Stomach (tissue), 9 donors: ENCODE measurements around the gene PPHLN1. TPM values are rescaled to one million over a fixed set of nuclear protein-coding genes. Genes with fewer than 3 reads are reported as not detected.

Experiments used
- DNase-seq, 2 donors: peaks; one replicate each; pipeline versions ENCODE4 v3.0.0 to v3.0.0-alpha.2; 2013 to 2019
- H3K27ac ChIP-seq, 5 donors: fragments of 200-600 bp in 4 of 5; sonication (generic) in 4 of 5; one replicate each; pipeline ENCODE4 v1.5.1; 2013 to 2019; ENCODE audit warnings: mild to moderate bottlenecking in 1 of 5, moderate library complexity in 1 of 5
- H3K27me3 ChIP-seq, 3 donors: fragments of 200-600 bp; sonication (generic); one replicate each; pipeline ENCODE4 v1.5.1; 2017 to 2019; ENCODE audit warnings: mixed run types in 1 of 3
- H3K36me3 ChIP-seq, 4 donors: fragments of 200-600 bp; sonication (generic); 1 replicate in 3 of 4; 2 replicates in 1 of 4; pipeline ENCODE4 v1.5.1; 2016 to 2019
- H3K4me1 ChIP-seq, 4 donors: fragments of 200-600 bp; sonication (generic); one replicate each; pipeline ENCODE4 v1.5.1; 2016 to 2019
- H3K4me3 ChIP-seq, 4 donors: fragments of 200-600 bp; sonication (generic) in 3 of 4; one replicate each; pipeline ENCODE4 v1.5.1; 2016 to 2019; ENCODE audit warnings: mild to moderate bottlenecking in 1 of 4
- H3K9me3 ChIP-seq, 4 donors: fragments of 200-600 bp; sonication (generic); one replicate each; pipeline ENCODE4 v1.5.1; 2016 to 2019
- CTCF ChIP-seq, 7 experiments: fragments of 450-650 bp in 4 of 7; fragments of 200-600 bp in 3 of 7; sonication (generic) in 3 of 7; IDR thresholded peaks; one replicate each; pipeline ENCODE4 v1.5.1; 2016 to 2019; ENCODE audit warnings: antibody characterized with exemption in 7 of 7, control low read depth in 2 of 7, mild to moderate bottlenecking in 1 of 7
- EP300 ChIP-seq: sonication (generic); formaldehyde crosslinking; IDR thresholded peaks from one replicate; pipeline ENCODE4 v1.6.1; 2017; ENCODE audit warnings: antibody characterized with exemption
- POLR2A ChIP-seq, 4 donors: fragments of 450-650 bp; IDR thresholded peaks; one replicate each; pipeline ENCODE4 v1.6.1; 2016; ENCODE audit warnings: antibody characterized with exemption in 4 of 4, control low read depth in 2 of 4, mild to moderate bottlenecking in 1 of 4, moderate library complexity in 1 of 4
- POLR2AphosphoS5 ChIP-seq, 3 donors: sonication (generic); formaldehyde crosslinking; IDR thresholded peaks; one replicate each; pipeline ENCODE4 v1.6.1; 2016; ENCODE audit warnings: antibody characterized with exemption in 3 of 3
- WGBS, 5 donors: extraction: QIAGEN DNeasy Blood & Tissue Kit in 3 of 5; methylation state at CpG; one replicate each; pipeline versions ENCODE4 v1.1.5 to v1.1.7; 2013 to 2018; 5-methylcytosine and 5-hydroxymethylcytosine counted together
- intact Hi-C: fragments of 100-400 bp; cut with DNase I; formaldehyde crosslinking; loops from one replicate; pipeline ENCODE4 v1.15.1; 2023; ENCODE audit warnings: low total_unique reads
- polyA plus RNA-seq, 3 donors: library from polyadenylated mRNA; stranded (reverse); fragments of 200-250 nt; gene quantifications; one replicate each; pipeline ENCODE4 v1.2.3, GENCODE V29; 2013
- total RNA-seq, 5 donors: library from RNA; depleted of rRNA; stranded (reverse); fragments of >200 nt; gene quantifications; one replicate each; pipeline versions ENCODE4 v1.1.0 to v1.2.3, GENCODE V29; 2014 to 2016
- donor health status: healthy with polysubstance abuse.
- donor health status: Bipolar disorder and iron deficiency.
- donor health status: healthy.

PPHLN1 gene
- total and polyA plus RNA-seq, 8 donors = 23.5 to 213 (median 52.0) TPM

- Histone ChIP-seq H3K9me3 (no peaks in the 10 kb centered on the region), H3K27ac (no peak overlapping the region), H3K27me3 (no peaks in the 10 kb centered on the region), H3K4me3 (no peak overlapping the region), H3K4me1 (peaks cover 0 to 10% (median 0%) of the 10 kb centered on the region in 4 donors), H3K36me3 (peaks cover 0 to 9% (median 4%) of the 10 kb centered on the region in 4 donors)
- no peak for TF ChIP-seq POLR2A (IDR thresholded peaks at IDR 0.05)
- no peak for TF ChIP-seq EP300
- TF ChIP-seq POLR2AphosphoS5 (IDR thresholded peaks at IDR 0.05) = no peak
- TF ChIP-seq CTCF (IDR thresholded peaks at IDR 0.05) = no peak
- intact Hi-C loops = no loop called here
- WGBS, 5 donors = 62 to 74% (median 67%) methylated on average over 2 of the region's 2 CpGs
- DNase-seq = no peak
Observed at GRCh38 chr12:42409471-42409870, 83.5 kb downstream of the PPHLN1 start.

GRCh38 chr12:42410340-42410739 lies 84.4 kb downstream of the PPHLN1 start:
- Histone ChIP-seq H3K36me3 (peaks cover 0 to 6% (median 2%) of the 10 kb centered on the region in 4 donors), H3K9me3 (no peaks in the 10 kb centered on the region), H3K4me1 (peaks cover 0 to 10% (median 0%) of the 10 kb centered on the region in 4 donors), H3K27me3 (no peaks in the 10 kb centered on the region), H3K4me3 (no peak overlapping the region), H3K27ac (no peak overlapping the region)
- intact Hi-C loops = no loop called here
- no peak for TF ChIP-seq EP300
- TF ChIP-seq POLR2A (IDR thresholded peaks at IDR 0.05) = no peak
- TF ChIP-seq POLR2AphosphoS5 (IDR thresholded peaks at IDR 0.05) = no peak
- no peak for TF ChIP-seq CTCF (IDR thresholded peaks at IDR 0.05)
- peak in 1 of 2 donors; percentile 5 for DNase-seq
- 11 to 45% (median 38%) methylated on average over 1 of the region's 1 CpG for WGBS, 5 donors

- 73 to 94% (median 85%) methylated on average over 2 to 3 of the region's 3 CpGs for WGBS, 5 donors
- TF ChIP-seq POLR2AphosphoS5 (IDR thresholded peaks at IDR 0.05) (no peak), CTCF (IDR thresholded peaks at IDR 0.05) (no peak), POLR2A (IDR thresholded peaks at IDR 0.05) (no peak), EP300 (no peak)
- no peaks in the 10 kb centered on the region for H3K27me3 ChIP-seq
- intact Hi-C loops = no loop called here
- H3K27ac ChIP-seq = no peak overlapping the region
- DNase-seq = no peak
- no peaks in the 10 kb centered on the region for H3K36me3 ChIP-seq
- H3K9me3 ChIP-seq = no peaks in the 10 kb centered on the region
- H3K4me1 ChIP-seq = peaks cover 0 to 12% (median 5%) of the 10 kb centered on the region in 4 donors
- H3K4me3 ChIP-seq = no peak overlapping the region
Observed at GRCh38 chr12:42420395-42420794, 94.4 kb downstream of the PPHLN1 start.

GRCh38 chr12:42421844-42422779 lies 96.1 kb downstream of the PPHLN1 start:
- H3K27ac ChIP-seq = peak overlapping the region in 1 of 5 donors; percentile 16
- no peaks in the 10 kb centered on the region for H3K9me3 ChIP-seq
- peak in 1 of 2 donors; percentile 62 for DNase-seq
- intact Hi-C loops = no loop called here
- H3K4me1 ChIP-seq = peaks cover 0 to 12% (median 5%) of the 10 kb centered on the region in 4 donors
- WGBS, 5 donors = 54 to 77% (median 64%) methylated on average over 3 of the region's 3 CpGs
- H3K27me3 ChIP-seq = no peaks in the 10 kb centered on the region
- TF ChIP-seq POLR2AphosphoS5 (IDR thresholded peaks at IDR 0.05) (no peak), EP300 (no peak), POLR2A (IDR thresholded peaks at IDR 0.05) (no peak), CTCF (IDR thresholded peaks at IDR 0.05) (no peak)
- H3K36me3 ChIP-seq = no peaks in the 10 kb centered on the region
- no peak overlapping the region for H3K4me3 ChIP-seq
